PC-3 (cell line): ENCODE results near the gene POLR2J.

Experiments
- EZH2 ChIP-seq: fragments of 300-600 bp; sonication (generic); IDR thresholded peaks from one replicate; pipeline ENCODE4 v1.6.1; 2017; ENCODE audit warnings: antibody characterized with exemption, mild to moderate bottlenecking, low read length; ENCODE audit not compliant: unreplicated experiment
- EZH2phosphoT487 ChIP-seq: fragments of 300-600 bp; sonication (generic); IDR thresholded peaks from 2 replicates; pipeline ENCODE4 v1.6.1; 2018; ENCODE audit warnings: mild to moderate bottlenecking, antibody characterized with exemption, low read length, borderline replicate concordance
- TF ChIP-seq, protein P1 (sequence below): fragments of 300-600 bp; sonication (generic); conservative IDR thresholded peaks from 2 replicates; pipeline ENCODE4 v1.5.1; 2017; ENCODE audit warnings: antibody characterized with exemption, low read depth, mild to moderate bottlenecking, low read length

- TF ChIP-seq, protein P1, sequence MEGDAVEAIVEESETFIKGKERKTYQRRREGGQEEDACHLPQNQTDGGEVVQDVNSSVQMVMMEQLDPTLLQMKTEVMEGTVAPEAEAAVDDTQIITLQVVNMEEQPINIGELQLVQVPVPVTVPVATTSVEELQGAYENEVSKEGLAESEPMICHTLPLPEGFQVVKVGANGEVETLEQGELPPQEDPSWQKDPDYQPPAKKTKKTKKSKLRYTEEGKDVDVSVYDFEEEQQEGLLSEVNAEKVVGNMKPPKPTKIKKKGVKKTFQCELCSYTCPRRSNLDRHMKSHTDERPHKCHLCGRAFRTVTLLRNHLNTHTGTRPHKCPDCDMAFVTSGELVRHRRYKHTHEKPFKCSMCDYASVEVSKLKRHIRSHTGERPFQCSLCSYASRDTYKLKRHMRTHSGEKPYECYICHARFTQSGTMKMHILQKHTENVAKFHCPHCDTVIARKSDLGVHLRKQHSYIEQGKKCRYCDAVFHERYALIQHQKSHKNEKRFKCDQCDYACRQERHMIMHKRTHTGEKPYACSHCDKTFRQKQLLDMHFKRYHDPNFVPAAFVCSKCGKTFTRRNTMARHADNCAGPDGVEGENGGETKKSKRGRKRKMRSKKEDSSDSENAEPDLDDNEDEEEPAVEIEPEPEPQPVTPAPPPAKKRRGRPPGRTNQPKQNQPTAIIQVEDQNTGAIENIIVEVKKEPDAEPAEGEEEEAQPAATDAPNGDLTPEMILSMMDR = no peak
- TF ChIP-seq EZH2 = no peak
- no peak for TF ChIP-seq EZH2phosphoT487
These were observed 33.0 kb downstream of the POLR2J start for GRCh38 chr7:102445674-102446071.
